Uterus (tissue), 4 donors: Measurements from ENCODE around the gene PLCB2. TPM values are rescaled to one million over a fixed set of nuclear protein-coding genes. Genes with fewer than 3 reads are reported as not detected.

Experiments
- DNase-seq, 2 donors: peaks; one replicate each; pipeline ENCODE4 v3.0.0-alpha.2; 2019 to 2020
- H3K27ac ChIP-seq, 2 donors: fragments of 200-600 bp; sonication (generic); 1 replicate in 1 of 2; 2 replicates in 1 of 2; pipeline ENCODE4 v1.5.1; 2016 to 2018
- H3K27me3 ChIP-seq, 2 donors: fragments of 200-600 bp; sonication (generic); one replicate each; pipeline ENCODE4 v1.5.1; 2018 to 2019; ENCODE audit warnings: control low read depth in 1 of 2
- H3K36me3 ChIP-seq, 2 donors: fragments of 200-600 bp; sonication (generic); one replicate each; pipeline ENCODE4 v1.5.1; 2019; ENCODE audit warnings: control low read depth in 1 of 2
- H3K4me1 ChIP-seq, 2 donors: fragments of 200-600 bp; sonication (generic); one replicate each; pipeline ENCODE4 v1.5.1; 2018 to 2019; ENCODE audit warnings: control low read depth in 1 of 2
- H3K4me3 ChIP-seq, 2 donors: fragments of 200-600 bp; sonication (generic); 1 replicate in 1 of 2; 2 replicates in 1 of 2; pipeline ENCODE4 v1.5.1; 2018 to 2019; ENCODE audit warnings: mild to moderate bottlenecking in 1 of 2
- H3K9me3 ChIP-seq, 2 donors: fragments of 200-600 bp; sonication (generic); one replicate each; pipeline ENCODE4 v1.5.1; 2019; ENCODE audit warnings: control low read depth in 1 of 2
- POLR2A ChIP-seq, 2 donors: fragments of 450-650 bp; IDR thresholded peaks; one replicate each; pipeline ENCODE4 v1.6.1; 2016; ENCODE audit warnings: antibody characterized with exemption in 2 of 2, mild to moderate bottlenecking in 1 of 2, moderate library complexity in 1 of 2
- intact Hi-C: fragments of 100-400 bp; cut with DNase I; formaldehyde crosslinking; loops from one replicate; pipeline ENCODE4 v1.15.1; 2023; ENCODE audit warnings: low total_unique reads
- total RNA-seq, 4 donors: library from RNA; depleted of rRNA in 3 of 4; stranded (reverse); fragments of >200 nt in 3 of 4; gene quantifications; one replicate each; pipeline versions ENCODE4 v1.1.0 to v1.2.4, GENCODE V29; 2014 to 2023
- TF ChIP-seq, protein P1 (sequence below), 4 experiments: fragments of 200-600 bp in 2 of 4; fragments of 450-650 bp in 2 of 4; sonication (generic) in 2 of 4; IDR thresholded peaks; one replicate each; pipeline ENCODE4 v1.5.1; 2016 to 2019; ENCODE audit warnings: antibody characterized with exemption in 4 of 4, mild to moderate bottlenecking in 2 of 4, moderate library complexity in 1 of 4
- donor health status: DM: yes; HTN: yes; CAD: no.

PLCB2 gene
- total RNA-seq, 4 donors from 2014 or later, result 3.5 to 19.0 (median 9.3) TPM

DNA sequence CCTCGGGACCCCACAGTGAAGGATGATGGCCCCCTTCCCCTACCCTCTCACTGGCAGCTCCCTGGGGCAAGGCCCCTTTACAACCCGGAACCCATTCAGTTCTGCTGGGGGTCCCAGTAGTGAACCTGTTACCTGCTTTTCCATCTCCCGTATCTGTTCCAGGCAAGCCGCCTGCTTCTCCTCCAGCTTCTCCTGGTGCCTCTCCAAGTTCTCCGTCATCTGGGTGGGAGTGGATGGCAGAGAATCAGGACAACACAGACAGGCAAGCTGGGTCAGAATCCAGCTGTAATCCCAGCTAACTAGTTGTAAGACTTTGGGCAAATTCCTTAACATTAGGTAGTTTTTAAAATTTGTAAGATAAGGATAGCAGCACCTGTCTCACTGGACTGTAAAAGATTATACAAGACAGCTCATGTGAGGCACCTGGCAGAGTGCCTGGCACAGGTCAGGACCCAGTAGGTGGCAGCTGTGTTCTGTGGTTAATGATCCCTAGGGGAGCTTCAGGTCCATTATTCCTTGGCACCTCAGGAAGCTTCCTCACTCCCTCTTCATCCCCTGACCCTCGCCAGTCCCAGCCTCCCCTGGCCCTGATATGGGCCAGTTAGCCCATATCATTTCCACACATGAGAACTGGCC, 18.5 kb downstream of the PLCB2 start:
- intact Hi-C loops, result loop anchor here (10.0 kb wide), 1 partner anchor 56 kb away; the partner anchor contains the start of gene CCDC9B
- no peak overlapping the region for H3K27ac ChIP-seq
- TF ChIP-seq POLR2A (IDR thresholded peaks at IDR 0.05), result no peak
- TF ChIP-seq, protein P1, sequence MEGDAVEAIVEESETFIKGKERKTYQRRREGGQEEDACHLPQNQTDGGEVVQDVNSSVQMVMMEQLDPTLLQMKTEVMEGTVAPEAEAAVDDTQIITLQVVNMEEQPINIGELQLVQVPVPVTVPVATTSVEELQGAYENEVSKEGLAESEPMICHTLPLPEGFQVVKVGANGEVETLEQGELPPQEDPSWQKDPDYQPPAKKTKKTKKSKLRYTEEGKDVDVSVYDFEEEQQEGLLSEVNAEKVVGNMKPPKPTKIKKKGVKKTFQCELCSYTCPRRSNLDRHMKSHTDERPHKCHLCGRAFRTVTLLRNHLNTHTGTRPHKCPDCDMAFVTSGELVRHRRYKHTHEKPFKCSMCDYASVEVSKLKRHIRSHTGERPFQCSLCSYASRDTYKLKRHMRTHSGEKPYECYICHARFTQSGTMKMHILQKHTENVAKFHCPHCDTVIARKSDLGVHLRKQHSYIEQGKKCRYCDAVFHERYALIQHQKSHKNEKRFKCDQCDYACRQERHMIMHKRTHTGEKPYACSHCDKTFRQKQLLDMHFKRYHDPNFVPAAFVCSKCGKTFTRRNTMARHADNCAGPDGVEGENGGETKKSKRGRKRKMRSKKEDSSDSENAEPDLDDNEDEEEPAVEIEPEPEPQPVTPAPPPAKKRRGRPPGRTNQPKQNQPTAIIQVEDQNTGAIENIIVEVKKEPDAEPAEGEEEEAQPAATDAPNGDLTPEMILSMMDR (IDR thresholded peaks at IDR 0.05), result no peak
- no peak for DNase-seq
- no peak overlapping the region for H3K4me3 ChIP-seq
- H3K27me3 ChIP-seq, result no peaks in the 10 kb centered on the region
- H3K36me3 ChIP-seq, result no peaks in the 10 kb centered on the region
- no peaks in the 10 kb centered on the region for H3K4me1 ChIP-seq
- no peaks in the 10 kb centered on the region for H3K9me3 ChIP-seq

DNA sequence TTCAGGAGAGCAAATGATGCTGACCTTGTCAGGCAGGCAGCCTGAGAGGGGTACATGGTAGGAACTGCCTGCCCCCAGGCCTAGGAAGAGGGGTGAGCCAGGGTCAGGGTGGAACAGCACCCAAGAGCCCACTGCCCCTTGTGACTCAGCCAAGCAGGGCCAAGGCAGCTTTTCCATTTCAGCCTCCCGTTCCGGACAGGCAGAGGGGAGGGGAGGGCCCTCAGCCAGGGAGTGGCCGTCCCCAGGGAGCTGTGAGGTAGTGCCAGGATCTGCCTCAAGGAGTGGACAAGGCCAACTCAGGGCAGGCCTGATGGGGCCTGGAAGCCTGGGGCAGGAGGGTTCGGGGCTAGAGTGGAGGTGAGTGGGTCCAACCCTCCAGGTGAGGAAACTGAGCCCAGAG, 19.8 kb downstream of the PLCB2 start:
- H3K4me3 ChIP-seq, result no peak overlapping the region
- H3K9me3 ChIP-seq, result no peaks in the 10 kb centered on the region
- no peak for DNase-seq
- TF ChIP-seq, protein P1 (IDR thresholded peaks at IDR 0.05), result no peak
- no peak for TF ChIP-seq POLR2A (IDR thresholded peaks at IDR 0.05)
- intact Hi-C loops, result loop anchor here (10.0 kb wide), 1 partner anchor 57 kb away; the partner anchor contains the start of gene CCDC9B
- H3K27me3 ChIP-seq, result peaks cover 4 to 5% of the 10 kb centered on the region in 2 donors
- no peak overlapping the region for H3K27ac ChIP-seq
- H3K4me1 ChIP-seq, result peaks cover 0 to 5% of the 10 kb centered on the region in 2 donors
- H3K36me3 ChIP-seq, result no peaks in the 10 kb centered on the region

DNA sequence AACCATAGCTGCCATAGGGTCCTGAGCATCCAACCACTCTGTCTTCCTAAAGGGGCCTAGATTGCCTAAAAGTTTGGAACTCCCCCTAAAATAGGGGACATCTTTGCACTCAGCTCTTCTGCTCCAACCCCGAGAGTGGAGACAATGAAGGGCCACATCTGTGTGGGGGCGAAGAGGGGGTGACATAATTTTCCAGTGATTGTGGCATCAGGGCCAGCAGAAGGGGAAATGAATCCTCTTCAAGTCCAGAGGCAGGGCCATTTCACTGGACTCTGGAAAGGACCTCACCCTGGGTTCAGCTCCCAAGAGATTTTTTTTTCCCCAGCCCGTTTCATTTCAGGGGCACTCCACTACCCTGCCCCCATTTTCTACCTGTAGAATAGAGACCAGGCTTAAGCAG, 20.2 kb downstream of the PLCB2 start:
- intact Hi-C loops, result loop anchor here (10.0 kb wide), 1 partner anchor 57 kb away; the partner anchor contains the start of gene CCDC9B
- no peak for TF ChIP-seq POLR2A (IDR thresholded peaks at IDR 0.05)
- TF ChIP-seq, protein P1 (IDR thresholded peaks at IDR 0.05), result no peak
- H3K27ac ChIP-seq, result no peak overlapping the region
- peaks cover 0 to 9% of the 10 kb centered on the region in 2 donors for H3K4me1 ChIP-seq
- no peaks in the 10 kb centered on the region for H3K36me3 ChIP-seq
- H3K9me3 ChIP-seq, result no peaks in the 10 kb centered on the region
- H3K4me3 ChIP-seq, result no peak overlapping the region
- H3K27me3 ChIP-seq, result peaks cover 5 to 9% of the 10 kb centered on the region in 2 donors
- DNase-seq, result no peak

DNA sequence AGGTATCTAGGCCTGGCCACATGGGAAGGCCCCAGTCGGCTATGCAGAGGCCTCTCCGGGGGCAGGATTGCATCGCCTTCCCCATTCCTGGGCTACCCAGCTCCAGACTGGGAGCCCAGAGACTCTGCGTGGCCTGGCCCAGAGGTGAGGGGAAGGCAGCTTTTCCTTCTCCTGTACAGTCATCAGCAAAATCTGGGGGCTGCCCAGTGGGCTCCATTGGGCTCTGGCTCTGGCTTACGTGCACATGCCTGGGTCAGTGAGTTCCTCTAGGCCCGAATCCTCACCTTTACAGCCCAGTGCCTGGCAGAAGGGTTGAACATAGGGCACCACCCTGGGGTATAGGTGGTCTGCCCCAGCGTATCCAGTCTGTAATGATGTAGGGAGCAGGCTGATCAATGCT, 20.9 kb downstream of the PLCB2 start:
- DNase-seq, result no peak
- no peaks in the 10 kb centered on the region for H3K36me3 ChIP-seq
- no peak overlapping the region for H3K27ac ChIP-seq
- no peak overlapping the region for H3K4me3 ChIP-seq
- intact Hi-C loops, result loop anchor here (10.0 kb wide), 1 partner anchor 58 kb away; the partner anchor contains the start of gene CCDC9B
- TF ChIP-seq, protein P1 (IDR thresholded peaks at IDR 0.05), result no peak
- TF ChIP-seq POLR2A (IDR thresholded peaks at IDR 0.05), result no peak
- no peaks in the 10 kb centered on the region for H3K9me3 ChIP-seq
- peaks cover 5 to 15% of the 10 kb centered on the region in 2 donors for H3K27me3 ChIP-seq
- H3K4me1 ChIP-seq, result peaks cover 0 to 16% of the 10 kb centered on the region in 2 donors

DNA sequence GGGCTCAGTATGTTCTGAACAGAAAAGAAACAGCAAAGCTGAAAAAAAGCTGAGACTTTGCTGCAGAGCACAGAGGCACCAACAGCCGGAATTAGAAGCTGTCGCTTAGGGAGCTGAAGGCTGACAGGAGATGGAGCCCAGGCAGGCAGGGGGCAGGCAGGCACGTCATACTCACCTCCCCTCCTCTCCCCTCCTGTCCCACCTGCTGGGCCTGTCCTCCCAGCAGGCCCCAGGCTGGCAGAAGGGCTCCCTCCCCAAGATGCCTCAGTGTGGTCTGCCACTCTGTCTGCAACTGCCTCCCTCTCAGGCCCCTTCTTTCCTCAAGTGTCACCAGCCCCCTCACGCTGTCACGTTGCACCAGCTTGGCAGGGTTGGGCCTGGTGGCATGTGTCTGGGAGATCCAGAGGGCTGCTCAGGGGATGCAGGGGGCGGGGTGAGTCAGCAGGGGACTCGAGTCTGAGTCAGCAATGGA, 21.6 kb downstream of the PLCB2 start:
- intact Hi-C loops, result loop anchor here (10.0 kb wide), 1 partner anchor 59 kb away; the partner anchor contains the start of gene CCDC9B
- TF ChIP-seq POLR2A (IDR thresholded peaks at IDR 0.05), result no peak
- TF ChIP-seq, protein P1 (IDR thresholded peaks at IDR 0.05), result no peak
- H3K4me3 ChIP-seq, result no peak overlapping the region
- no peaks in the 10 kb centered on the region for H3K36me3 ChIP-seq
- H3K27ac ChIP-seq, result no peak overlapping the region
- H3K27me3 ChIP-seq, result peaks cover 8 to 21% of the 10 kb centered on the region in 2 donors
- peaks cover 0 to 21% of the 10 kb centered on the region in 2 donors for H3K4me1 ChIP-seq
- no peak for DNase-seq
- no peaks in the 10 kb centered on the region for H3K9me3 ChIP-seq
